ENCODE measurements around the gene DUOXA2.

DUOXA2 gene

DNA sequence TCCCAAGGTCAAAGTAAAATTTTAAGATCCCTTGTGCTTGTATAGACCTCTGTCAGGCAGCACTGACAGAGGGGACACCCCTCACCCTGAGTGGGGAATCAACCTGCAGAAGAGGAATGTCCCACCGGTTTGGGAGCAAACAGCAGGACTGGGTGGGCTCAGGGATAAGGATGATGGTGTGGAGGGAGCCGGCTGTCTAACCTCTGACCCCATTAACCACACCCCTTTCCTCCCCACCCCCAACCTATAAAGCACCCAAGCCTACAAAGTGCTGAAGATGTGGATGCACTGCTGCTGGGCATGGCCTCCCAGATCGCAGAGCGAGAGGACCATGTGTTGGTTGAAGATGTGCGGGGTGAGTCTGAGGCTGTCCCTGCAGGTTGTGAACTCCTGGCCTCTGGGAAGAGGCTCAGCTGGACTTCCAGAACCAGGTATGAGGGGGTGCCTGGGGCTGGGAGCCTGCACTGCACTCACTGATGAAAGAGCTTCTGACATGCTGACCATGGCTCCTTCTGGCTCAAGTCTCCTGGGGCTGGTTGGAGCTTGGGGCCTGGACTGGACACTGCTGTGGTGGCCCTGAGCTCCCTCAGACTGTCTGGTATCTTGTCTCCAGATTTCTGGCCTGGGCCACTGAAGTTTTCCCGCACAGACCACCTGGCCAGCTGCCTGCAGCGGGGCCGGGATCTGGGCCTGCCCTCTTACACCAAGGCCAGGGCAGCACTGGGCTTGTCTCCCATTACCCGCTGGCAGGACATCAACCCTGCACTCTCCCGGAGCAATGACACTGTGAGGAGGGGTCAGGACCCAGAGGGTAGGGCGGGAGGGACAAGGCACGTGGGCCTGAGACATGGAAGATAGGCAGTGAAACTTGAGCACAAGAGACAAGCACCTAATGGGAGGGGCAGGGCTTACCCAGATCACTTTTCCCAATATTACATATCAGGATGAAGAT, 25.0 kb downstream of the DUOXA2 start:
- DNase-seq = no peak

- no peak for DNase-seq
Observed at GRCh38 chr15:45139770-45140169, 25.6 kb downstream of the DUOXA2 start.

DNA sequence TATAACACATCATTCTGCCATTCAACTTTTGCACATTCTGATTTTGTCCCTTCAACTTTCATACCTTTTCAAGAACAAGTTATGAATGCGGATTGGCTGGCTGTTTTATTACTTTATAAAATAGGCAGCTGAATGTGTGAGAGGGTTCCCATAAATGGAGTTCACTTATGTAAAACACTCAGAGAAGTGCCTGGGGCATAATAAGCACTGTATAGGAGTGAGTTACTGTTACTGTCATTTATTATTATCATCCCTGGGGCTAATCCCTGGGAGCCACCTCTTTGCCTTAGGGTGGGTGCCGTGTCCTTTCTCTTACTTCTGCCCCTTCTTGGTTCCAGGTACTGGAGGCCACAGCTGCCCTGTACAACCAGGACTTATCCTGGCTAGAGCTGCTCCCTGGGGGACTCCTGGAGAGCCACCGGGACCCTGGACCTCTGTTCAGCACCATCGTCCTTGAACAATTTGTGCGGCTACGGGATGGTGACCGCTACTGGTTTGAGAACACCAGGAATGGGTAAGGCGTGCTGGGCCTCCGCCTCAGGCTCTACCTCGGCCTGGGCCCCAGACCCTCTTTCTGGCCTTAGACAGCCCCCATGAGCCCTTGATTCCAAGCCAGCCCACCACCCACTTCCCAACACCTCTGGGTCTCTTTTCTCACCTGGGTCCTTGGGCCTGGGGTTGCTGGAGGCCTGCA, 26.6 kb downstream of the DUOXA2 start:
- no peak for DNase-seq

GRCh38 chr15:45141386-45141785, 27.3 kb downstream of the DUOXA2 start:
- DNase-seq = no peak

GRCh38 chr15:45143056-45143455, 28.9 kb downstream of the DUOXA2 start:
- no peak for DNase-seq

GRCh38 chr15:45143946-45144345, 29.8 kb downstream of the DUOXA2 start:
- no peak for DNase-seq

- no peak for DNase-seq
Observed at GRCh38 chr15:45144775-45145174, 30.6 kb downstream of the DUOXA2 start.

GRCh38 chr15:45146405-45146804, 32.3 kb downstream of the DUOXA2 start:
- DNase-seq = no peak

GRCh38 chr15:45147606-45148005, 33.5 kb downstream of the DUOXA2 start:
- DNase-seq = no peak

- no peak for DNase-seq
Observed at GRCh38 chr15:45148076-45149059, 34.2 kb downstream of the DUOXA2 start.

DNA sequence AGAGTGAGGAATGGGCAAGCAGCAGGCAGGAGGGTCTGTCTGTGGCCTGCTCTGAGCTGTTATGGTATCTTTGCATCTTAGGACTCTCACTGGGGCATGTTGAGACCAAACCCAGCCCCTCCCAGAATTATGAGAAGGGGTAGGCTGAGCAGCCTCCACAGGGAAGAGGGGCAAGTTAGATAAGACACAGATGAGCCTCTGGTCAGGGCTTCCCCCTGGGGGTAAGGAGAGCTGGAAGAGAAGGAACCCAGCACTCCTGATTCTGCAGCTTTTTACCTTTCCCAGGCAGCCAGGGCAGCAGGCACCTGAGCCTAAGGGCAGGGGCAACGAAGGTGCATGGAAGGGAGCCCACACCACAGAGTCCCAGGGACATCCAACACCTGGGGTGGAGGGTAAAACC, 34.9 kb downstream of the DUOXA2 start:
- no peak for DNase-seq

DNA sequence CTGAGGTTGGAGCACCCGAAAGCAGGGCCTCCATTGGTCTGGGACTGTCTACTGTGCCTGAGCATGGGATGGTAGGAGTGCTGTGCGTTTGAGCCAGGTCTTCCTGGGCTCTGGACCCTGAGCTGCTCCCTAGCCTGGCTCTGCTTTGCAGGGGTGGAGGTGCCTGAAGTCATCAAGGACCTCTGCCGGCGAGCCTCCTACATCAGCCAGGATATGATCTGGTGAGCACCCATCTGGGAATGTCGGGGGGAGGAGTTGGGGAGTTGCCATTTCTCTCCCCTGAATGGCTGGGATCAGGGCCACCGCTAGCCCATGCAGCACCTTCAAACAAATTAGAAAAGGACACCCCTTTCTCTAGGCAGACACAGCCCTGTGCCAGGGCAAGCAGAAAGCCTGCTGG, 36.4 kb downstream of the DUOXA2 start:
- DNase-seq = no peak

DNA sequence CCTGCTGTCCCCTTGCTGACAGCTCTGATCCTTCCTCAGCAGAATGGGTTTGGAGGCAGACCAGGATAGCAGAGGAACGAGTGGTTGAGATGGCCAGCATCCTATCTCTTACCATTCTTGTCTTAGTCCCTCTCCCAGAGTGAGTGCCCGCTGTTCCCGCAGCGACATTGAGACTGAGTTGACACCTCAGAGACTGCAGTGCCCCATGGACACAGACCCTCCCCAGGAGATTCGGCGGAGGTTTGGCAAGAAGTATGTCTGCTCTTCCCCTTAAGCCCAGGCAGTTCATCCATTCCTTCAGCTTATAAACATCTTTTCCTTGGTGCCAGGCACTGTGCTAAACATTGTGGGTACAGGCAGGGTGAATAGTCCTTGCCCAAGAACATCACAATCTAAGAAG, 36.9 kb downstream of the DUOXA2 start:
- DNase-seq = no peak

DNA sequence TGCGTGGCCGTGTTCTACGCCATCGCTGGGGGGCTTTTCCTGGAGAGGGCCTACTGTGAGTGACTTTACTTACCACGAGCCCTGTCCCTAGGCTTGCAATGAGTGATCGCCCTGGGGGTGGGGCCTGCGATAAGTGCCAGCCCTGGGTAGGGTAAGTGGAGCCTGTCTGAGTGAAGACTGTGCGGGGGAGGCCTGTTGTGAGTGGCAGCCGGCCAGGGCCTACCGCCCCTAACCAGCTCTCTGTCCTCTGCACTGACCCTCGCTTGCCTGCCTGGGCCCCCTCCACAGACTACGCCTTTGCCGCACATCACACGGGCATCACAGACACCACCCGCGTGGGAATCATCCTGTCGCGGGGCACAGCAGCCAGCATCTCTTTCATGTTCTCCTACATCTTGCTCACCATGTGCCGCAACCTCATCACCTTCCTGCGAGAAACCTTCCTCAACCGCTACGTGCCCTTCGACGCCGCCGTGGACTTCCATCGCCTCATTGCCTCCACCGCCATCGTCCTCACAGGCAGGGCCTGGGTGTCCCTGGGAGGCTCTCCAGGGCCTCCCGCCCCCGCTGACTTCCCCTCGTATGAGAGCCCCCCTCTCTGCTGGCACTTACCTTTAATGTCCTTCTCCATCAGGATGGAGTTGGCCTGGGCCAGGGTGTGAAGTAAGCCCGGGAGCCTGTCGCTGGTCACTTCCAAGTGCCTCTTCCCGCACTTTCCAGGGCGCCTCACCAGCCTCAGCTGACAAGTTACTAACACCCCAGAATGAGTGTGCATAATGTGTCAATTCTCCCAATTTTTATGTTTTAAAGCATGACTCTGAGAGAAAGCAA, 38.1 kb downstream of the DUOXA2 start:
- DNase-seq = no peak

DNA sequence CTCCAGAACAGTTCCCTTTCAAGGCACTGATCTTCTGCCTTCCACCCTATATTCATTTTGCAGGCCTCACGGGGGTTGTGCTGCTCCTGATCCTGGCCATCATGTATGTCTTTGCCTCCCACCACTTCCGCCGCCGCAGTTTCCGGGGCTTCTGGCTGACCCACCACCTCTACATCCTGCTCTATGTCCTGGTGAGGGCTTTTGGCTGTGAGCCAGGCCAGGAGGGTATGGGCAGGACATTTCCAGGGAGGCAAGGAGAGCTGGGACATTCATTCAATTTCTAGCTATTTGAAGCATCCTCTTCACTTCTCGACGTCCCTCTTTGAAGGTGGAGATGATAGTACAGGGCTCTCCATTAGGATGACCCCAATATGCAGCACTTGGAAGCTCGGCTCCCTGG, 41.6 kb downstream of the DUOXA2 start:
- no peak for DNase-seq

DNA sequence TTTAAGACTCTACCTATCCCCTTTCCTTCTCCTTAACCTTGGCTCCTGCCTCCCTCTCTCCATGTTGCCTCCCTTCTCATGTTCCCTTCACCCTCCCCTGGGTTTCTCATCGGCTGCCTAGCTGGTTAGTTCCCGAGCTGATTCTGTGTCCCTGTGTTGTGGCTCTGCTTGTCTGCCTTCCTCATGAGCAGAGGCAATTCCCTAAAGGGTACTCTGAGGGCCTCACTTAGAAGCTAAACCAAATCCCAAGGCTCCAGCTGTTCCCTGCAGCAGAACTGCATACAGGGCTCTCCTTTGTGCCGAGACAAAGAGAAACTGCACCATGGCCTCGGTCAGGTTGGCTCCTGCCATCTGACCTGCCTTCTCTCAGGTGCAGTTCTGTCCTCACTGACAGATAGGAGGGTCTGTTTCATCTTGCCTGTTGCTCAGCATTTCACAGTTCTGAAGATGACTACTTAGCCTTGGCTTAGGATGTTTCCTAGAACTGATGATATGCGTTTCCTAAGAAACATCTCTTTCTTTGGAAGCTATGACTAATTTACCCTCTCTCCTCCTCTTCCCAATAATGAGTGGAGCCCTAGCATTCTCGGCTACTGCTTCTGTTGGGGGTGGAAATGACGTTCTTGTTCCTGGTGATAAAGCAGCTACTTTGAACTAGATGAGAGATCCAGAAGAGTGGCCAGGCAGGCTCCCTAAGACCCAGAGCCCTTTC, 42.8 kb downstream of the DUOXA2 start:
- DNase-seq = no peak

GRCh38 chr15:45157974-45158373, 43.8 kb downstream of the DUOXA2 start:
- DNase-seq = no peak

GRCh38 chr15:45161666-45162065, 47.5 kb downstream of the DUOXA2 start:
- no peak for DNase-seq

DNA sequence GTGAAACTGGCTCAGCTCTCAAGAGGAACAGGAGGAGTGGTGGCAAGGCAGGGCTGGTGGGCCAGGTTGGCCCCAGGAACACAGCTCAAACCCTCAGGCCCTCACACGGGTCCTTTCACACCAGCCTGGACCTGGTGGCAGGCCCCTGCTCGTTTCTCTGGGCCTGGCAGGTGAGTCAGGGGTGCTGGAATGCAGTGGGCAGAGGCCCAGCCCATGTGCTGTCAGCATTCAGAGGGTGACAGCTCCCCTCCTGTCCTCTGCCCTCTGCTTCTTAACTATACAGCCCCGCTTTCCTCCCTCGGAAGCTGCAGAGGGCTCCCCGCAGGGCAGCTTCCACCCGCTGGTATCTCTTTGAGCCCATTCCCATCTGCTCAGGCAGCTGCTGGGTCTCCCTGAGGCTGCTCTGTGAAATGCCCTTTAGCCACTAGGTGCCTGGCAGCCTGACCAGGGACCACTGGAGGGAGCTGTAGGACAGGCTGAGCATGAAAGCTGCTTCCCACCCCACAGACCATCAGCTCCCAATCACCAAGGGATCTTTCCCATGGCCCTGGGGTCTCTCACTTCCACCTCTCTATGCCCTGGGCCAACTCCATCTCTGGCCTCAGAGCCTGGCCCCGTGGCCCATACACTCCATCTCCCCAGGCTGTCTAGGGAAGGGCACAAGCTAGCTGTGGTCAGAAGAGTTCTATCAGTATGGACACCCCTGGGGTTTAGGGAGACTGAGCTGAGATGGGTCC, 48.8 kb downstream of the DUOXA2 start:
- DNase-seq = no peak

GRCh38 chr15:45163508-45163856, 49.4 kb downstream of the DUOXA2 start:
- no peak for DNase-seq

DNA sequence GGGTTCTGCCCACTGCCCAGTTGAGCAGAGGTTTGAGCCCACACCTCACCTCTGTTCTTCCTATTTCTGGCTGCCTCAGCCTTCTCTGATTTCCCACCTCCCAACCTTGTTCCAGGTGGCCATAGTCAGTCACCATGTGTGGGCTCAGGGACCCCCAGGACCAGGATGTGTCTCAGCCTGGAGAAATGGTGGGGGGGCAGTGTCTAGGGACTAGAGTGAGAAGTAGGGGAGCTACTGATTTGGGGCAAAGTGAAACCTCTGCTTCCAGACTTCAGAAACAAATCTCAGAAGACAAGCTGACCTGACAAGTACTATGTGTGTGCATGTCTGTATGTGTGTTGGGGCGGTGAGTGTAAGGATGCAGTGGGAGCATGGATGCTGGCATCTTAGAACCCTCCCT, 50.8 kb downstream of the DUOXA2 start:
- DNase-seq = no peak
